DOHH2 (cell line): ENCODE measurements around the gene CTNS.

Source experiments
- H3F3A ChIP-seq: fragments of 200-600 bp; sonication (generic), shearing (Covaris generic); 2 replicates; pipeline ENCODE4 v1.6.0; 2016; ENCODE audit warnings: antibody characterized with exemption, mild to moderate bottlenecking; ENCODE audit not compliant: control insufficient read depth, insufficient read depth
- H3K27ac ChIP-seq: fragments of 200-600 bp; sonication (generic); 2 replicates; pipeline ENCODE4 v1.5.1; 2014; ENCODE audit warnings: low read depth, mild to moderate bottlenecking, low read length, moderate library complexity
- H3K27me3 ChIP-seq: fragments of 200-600 bp; sonication (generic); 2 replicates; pipeline ENCODE4 v1.6.1; 2014; ENCODE audit warnings: mild to moderate bottlenecking, low read length, mixed read lengths; ENCODE audit not compliant: control insufficient read depth
- H3K36me3 ChIP-seq: fragments of 200-600 bp; sonication (generic); 2 replicates; pipeline ENCODE4 v1.6.1; 2014; ENCODE audit warnings: mild to moderate bottlenecking, low read length, moderate library complexity, mixed read lengths; ENCODE audit not compliant: control insufficient read depth
- H3K4me1 ChIP-seq: fragments of 200-600 bp; sonication (generic); 2 replicates; pipeline ENCODE4 v1.6.1; 2014; ENCODE audit warnings: mild to moderate bottlenecking, low read length, mixed read lengths; ENCODE audit not compliant: control insufficient read depth
- H3K4me2 ChIP-seq: fragments of 200-600 bp; sonication (generic); 2 replicates; pipeline ENCODE4 v1.6.0; 2014; ENCODE audit warnings: mild to moderate bottlenecking, low read length, moderate library complexity
- H3K4me3 ChIP-seq: fragments of 200-600 bp; sonication (generic); 2 replicates; pipeline ENCODE4 v1.5.1; 2014; ENCODE audit warnings: mild to moderate bottlenecking, low read length, mixed read lengths
- H3K79me2 ChIP-seq: fragments of 200-600 bp; sonication (generic); 2 replicates; pipeline ENCODE4 v1.6.1; 2014; ENCODE audit warnings: mild to moderate bottlenecking, low read length, mixed read lengths; ENCODE audit not compliant: control insufficient read depth
- H3K9me2 ChIP-seq: fragments of 200-600 bp; sonication (generic); replicated peaks from 2 replicates; pipeline ENCODE4 v1.6.1; 2014; ENCODE audit warnings: mild to moderate bottlenecking, low read length, mixed read lengths; ENCODE audit not compliant: control insufficient read depth
- H3K9me3 ChIP-seq: fragments of 200-600 bp; sonication (generic); 2 replicates; pipeline ENCODE4 v1.6.1; 2014; ENCODE audit warnings: antibody characterized with exemption, low read length, mixed read lengths; ENCODE audit not compliant: control insufficient read depth, insufficient read depth
- H4K20me1 ChIP-seq: fragments of 200-600 bp; sonication (generic); 2 replicates; pipeline ENCODE4 v1.6.0; 2014; ENCODE audit warnings: low read depth, mild to moderate bottlenecking, antibody characterized with exemption, low read length, moderate library complexity; ENCODE audit not compliant: control insufficient read depth, insufficient read depth
- EZH2phosphoT487 ChIP-seq: fragments of 200-600 bp; sonication (generic); IDR thresholded peaks from 2 replicates; pipeline ENCODE4 v1.6.1; 2017; ENCODE audit warnings: borderline replicate concordance, mild to moderate bottlenecking, antibody characterized with exemption, low read length, moderate library complexity, mixed read lengths
- TF ChIP-seq, protein P1 (sequence below): fragments of 200-600 bp; sonication (generic); IDR thresholded peaks from one replicate; pipeline ENCODE4 v1.5.1; 2014; ENCODE audit warnings: antibody characterized with exemption, mild to moderate bottlenecking, low read depth, low read length; ENCODE audit not compliant: poor library complexity, severe bottlenecking

The CTNS gene

DNA sequence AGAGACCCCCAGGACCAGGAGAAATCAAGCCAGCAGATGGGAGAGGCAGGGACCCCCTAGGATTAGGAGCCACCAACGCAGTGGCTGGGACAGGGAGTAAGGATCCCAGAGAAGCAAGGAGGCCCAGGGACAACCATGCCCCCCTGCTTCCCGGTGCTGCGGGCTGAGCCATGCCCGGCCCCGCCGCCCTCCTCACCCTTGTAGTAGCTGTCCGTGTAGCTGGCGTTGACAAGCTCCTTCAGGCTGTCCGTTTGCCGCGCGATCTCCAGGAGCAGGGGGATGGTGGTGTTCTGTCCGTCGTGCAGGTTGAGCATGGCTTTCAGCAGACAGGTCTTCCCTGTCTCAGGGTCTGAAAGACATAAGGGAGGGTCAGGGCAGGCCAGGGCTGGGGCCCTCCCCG lies 45.8 kb upstream of the CTNS start:
- Histone ChIP-seq H3K9me3 (no peaks in the 10 kb centered on the region), H4K20me1 (no peaks in the 10 kb centered on the region), H3K79me2 (no peaks in the 10 kb centered on the region), H3K36me3 (no peaks in the 10 kb centered on the region), H3K4me2 (no peak overlapping the region), H3K4me3 (no peak overlapping the region), H3K27ac (no peak overlapping the region), H3F3A (no peaks in the 10 kb centered on the region), H3K9me2 (no peaks in the 10 kb centered on the region), H3K27me3 (no peaks in the 10 kb centered on the region), H3K4me1 (peaks cover 10% of the 10 kb centered on the region)
- TF ChIP-seq, protein P1, sequence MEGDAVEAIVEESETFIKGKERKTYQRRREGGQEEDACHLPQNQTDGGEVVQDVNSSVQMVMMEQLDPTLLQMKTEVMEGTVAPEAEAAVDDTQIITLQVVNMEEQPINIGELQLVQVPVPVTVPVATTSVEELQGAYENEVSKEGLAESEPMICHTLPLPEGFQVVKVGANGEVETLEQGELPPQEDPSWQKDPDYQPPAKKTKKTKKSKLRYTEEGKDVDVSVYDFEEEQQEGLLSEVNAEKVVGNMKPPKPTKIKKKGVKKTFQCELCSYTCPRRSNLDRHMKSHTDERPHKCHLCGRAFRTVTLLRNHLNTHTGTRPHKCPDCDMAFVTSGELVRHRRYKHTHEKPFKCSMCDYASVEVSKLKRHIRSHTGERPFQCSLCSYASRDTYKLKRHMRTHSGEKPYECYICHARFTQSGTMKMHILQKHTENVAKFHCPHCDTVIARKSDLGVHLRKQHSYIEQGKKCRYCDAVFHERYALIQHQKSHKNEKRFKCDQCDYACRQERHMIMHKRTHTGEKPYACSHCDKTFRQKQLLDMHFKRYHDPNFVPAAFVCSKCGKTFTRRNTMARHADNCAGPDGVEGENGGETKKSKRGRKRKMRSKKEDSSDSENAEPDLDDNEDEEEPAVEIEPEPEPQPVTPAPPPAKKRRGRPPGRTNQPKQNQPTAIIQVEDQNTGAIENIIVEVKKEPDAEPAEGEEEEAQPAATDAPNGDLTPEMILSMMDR, result no peak
- TF ChIP-seq EZH2phosphoT487, result no peak

DNA sequence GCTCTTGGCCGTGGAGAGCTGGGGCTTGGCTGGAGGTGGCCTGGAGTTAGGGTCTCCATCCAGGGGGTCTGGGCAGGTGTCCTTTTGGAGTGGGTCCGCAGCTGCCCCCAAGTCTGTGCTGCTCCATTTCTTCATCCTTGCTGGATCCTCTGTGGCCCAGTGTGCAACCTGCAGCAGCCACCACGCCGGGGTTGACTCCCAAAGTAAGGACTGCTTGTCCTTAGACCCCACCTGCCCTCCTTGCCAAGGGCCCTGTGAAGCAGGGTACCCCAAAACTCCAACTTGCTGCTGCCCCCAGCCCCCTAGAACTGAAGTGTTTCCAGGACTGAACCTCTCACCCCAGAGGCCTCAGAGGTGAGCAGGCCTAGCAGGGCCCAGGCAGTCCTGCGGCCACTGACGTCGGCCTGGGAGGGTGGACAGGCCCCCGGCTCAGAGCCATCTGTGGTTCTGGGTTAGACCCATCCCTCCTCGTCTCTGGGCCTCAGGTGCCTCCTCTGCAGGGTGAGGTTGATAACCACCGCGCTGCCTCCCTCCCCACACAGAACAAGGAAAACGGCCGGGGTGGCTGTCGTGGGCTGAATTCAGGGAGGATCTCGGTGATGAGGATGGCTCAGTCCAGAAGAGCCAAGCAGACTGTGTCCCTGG lies 44.2 kb upstream of the CTNS start:
- Histone ChIP-seq H3K4me3 (no peak overlapping the region), H3K79me2 (no peaks in the 10 kb centered on the region), H3K36me3 (no peaks in the 10 kb centered on the region), H3K4me2 (no peak overlapping the region), H4K20me1 (no peaks in the 10 kb centered on the region), H3K4me1 (peaks cover 10% of the 10 kb centered on the region), H3F3A (no peaks in the 10 kb centered on the region), H3K9me2 (no peaks in the 10 kb centered on the region), H3K9me3 (no peaks in the 10 kb centered on the region), H3K27ac (no peak overlapping the region), H3K27me3 (no peaks in the 10 kb centered on the region)
- no peak for TF ChIP-seq EZH2phosphoT487
- TF ChIP-seq, protein P1, result no peak

DNA sequence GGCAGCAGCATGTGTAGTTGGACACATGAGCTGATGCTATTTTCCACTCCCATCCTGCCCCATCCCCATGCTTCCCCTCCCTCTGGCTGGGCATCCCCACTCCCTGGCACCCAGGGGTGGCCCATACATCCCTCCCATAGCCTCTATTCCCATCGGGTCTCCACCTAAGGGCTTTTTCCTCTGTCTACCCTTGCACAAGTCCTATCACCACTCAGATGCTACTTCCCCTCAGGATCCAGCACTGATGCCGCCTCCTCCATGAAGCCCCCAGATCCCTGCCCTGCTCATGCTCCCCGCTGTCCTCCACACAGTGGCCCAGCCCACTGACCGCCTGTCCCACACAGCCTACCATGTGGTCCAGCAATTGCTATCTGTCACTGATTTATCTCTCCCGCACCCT lies 43.2 kb upstream of the CTNS start:
- H3K4me2 ChIP-seq, result no peak overlapping the region
- H3K27ac ChIP-seq, result no peak overlapping the region
- H3K4me1 ChIP-seq, result peaks cover 10% of the 10 kb centered on the region
- no peaks in the 10 kb centered on the region for H3K9me2 ChIP-seq
- no peaks in the 10 kb centered on the region for H4K20me1 ChIP-seq
- H3K79me2 ChIP-seq, result no peaks in the 10 kb centered on the region
- TF ChIP-seq, protein P1, result no peak
- no peak for TF ChIP-seq EZH2phosphoT487
- H3K27me3 ChIP-seq, result no peaks in the 10 kb centered on the region
- no peaks in the 10 kb centered on the region for H3K9me3 ChIP-seq
- no peaks in the 10 kb centered on the region for H3K36me3 ChIP-seq
- no peak overlapping the region for H3K4me3 ChIP-seq
- H3F3A ChIP-seq, result no peaks in the 10 kb centered on the region
